Mesenchymal stem cell (in vitro differentiated cells and primary cell): ENCODE results near the gene IL1R2.

Experiments
- DNase-seq: peaks from one replicate; pipeline ENCODE4 v3.0.0-alpha.2; 2013
- H2AFZ ChIP-seq: one replicate; pipeline ENCODE4 v1.6.1; 2013; ENCODE audit warnings: low read depth, mild to moderate bottlenecking, control low read depth, inconsistent platforms, low read length, moderate library complexity
- H2AK5ac ChIP-seq: 2 replicates; pipeline ENCODE4 v1.6.1; 2013; ENCODE audit warnings: low read length, moderate library complexity, mild to moderate bottlenecking, inconsistent platforms; ENCODE audit not compliant: severe bottlenecking
- H2BK120ac ChIP-seq: one replicate; pipeline ENCODE4 v1.6.1; 2013; ENCODE audit warnings: low read depth, mild to moderate bottlenecking, inconsistent platforms, low read length, moderate library complexity
- H2BK12ac ChIP-seq, 2 experiments: one replicate each; pipeline ENCODE4 v1.6.1; 2013; ENCODE audit warnings: inconsistent platforms in 2 of 2, low read length in 2 of 2, mild to moderate bottlenecking in 2 of 2, moderate library complexity in 2 of 2, control low read depth in 1 of 2
- H2BK15ac ChIP-seq: one replicate; pipeline ENCODE4 v1.6.1; 2013; ENCODE audit warnings: mild to moderate bottlenecking, low read depth, inconsistent platforms; ENCODE audit not compliant: poor library complexity, severe bottlenecking
- H2BK5ac ChIP-seq: 2 replicates; pipeline ENCODE4 v1.6.1; 2013; ENCODE audit warnings: low read depth, mild to moderate bottlenecking, low read length, control low read depth, inconsistent platforms; ENCODE audit not compliant: poor library complexity, severe bottlenecking
- H3K14ac ChIP-seq, 2 experiments: one replicate each; pipeline ENCODE4 v1.6.1; 2013; ENCODE audit warnings: inconsistent platforms in 2 of 2, low read length in 2 of 2, control low read depth in 1 of 2, mild to moderate bottlenecking in 1 of 2, moderate library complexity in 1 of 2
- H3K18ac ChIP-seq, 2 experiments: one replicate each; pipeline ENCODE4 v1.6.1; 2013; ENCODE audit warnings: inconsistent platforms in 2 of 2, low read length in 2 of 2, control low read depth in 1 of 2, low read depth in 1 of 2, mild to moderate bottlenecking in 1 of 2
- H3K23ac ChIP-seq, 2 experiments: one replicate each; pipeline ENCODE4 v1.6.1; 2013; ENCODE audit warnings: inconsistent platforms in 2 of 2, low read length in 2 of 2, mild to moderate bottlenecking in 2 of 2, moderate library complexity in 2 of 2, control low read depth in 1 of 2
- H3K27ac ChIP-seq: 2 replicates; pipeline ENCODE4 v1.5.1; 2013; ENCODE audit warnings: mild to moderate bottlenecking, moderate library complexity, low read length, control low read depth, inconsistent platforms; ENCODE audit not compliant: poor library complexity, severe bottlenecking
- H3K27me3 ChIP-seq, 2 experiments: 2 replicates each; pipeline versions ENCODE4 v1.6.1 to v1.7.0; 2013; ENCODE audit warnings: low read length in 2 of 2, mild to moderate bottlenecking in 2 of 2, moderate library complexity in 2 of 2, control low read depth in 1 of 2, inconsistent platforms in 1 of 2; ENCODE audit not compliant: control insufficient read depth in 1 of 2, insufficient read depth in 1 of 2
- H3K36me3 ChIP-seq, 2 experiments: 2 replicates each; pipeline versions ENCODE4 v1.6.1 to v1.7.0; 2013; ENCODE audit warnings: low read length in 2 of 2, control low read depth in 1 of 2, inconsistent platforms in 1 of 2, low read depth in 1 of 2, mild to moderate bottlenecking in 1 of 2; ENCODE audit not compliant: insufficient read depth in 2 of 2, control insufficient read depth in 1 of 2
- H3K4ac ChIP-seq, 2 experiments: one replicate each; pipeline ENCODE4 v1.6.1; 2013; ENCODE audit warnings: inconsistent platforms in 2 of 2, low read length in 2 of 2, mild to moderate bottlenecking in 2 of 2, moderate library complexity in 2 of 2, control low read depth in 1 of 2, low read depth in 1 of 2
- H3K4me1 ChIP-seq: 2 replicates; pipeline ENCODE4 v1.6.1; 2013; ENCODE audit warnings: low read depth, low read length, control low read depth; ENCODE audit not compliant: control insufficient read depth, insufficient read depth
- H3K4me2 ChIP-seq: 2 replicates; pipeline ENCODE4 v1.6.1; 2013; ENCODE audit warnings: low read length, mild to moderate bottlenecking, inconsistent platforms; ENCODE audit not compliant: poor library complexity, severe bottlenecking
- H3K4me3 ChIP-seq, 2 experiments: 2 replicates each; pipeline versions ENCODE4 v1.5.1 to v1.7.0; 2013; ENCODE audit warnings: low read length in 2 of 2, mild to moderate bottlenecking in 2 of 2, control low read depth in 1 of 2, low read depth in 1 of 2; ENCODE audit not compliant: insufficient read depth in 1 of 2
- H3K79me1 ChIP-seq: replicated peaks from 2 replicates; pipeline ENCODE4 v1.6.1; 2013; ENCODE audit warnings: mild to moderate bottlenecking, control low read depth, low read length, inconsistent platforms; ENCODE audit not compliant: poor library complexity, severe bottlenecking
- H3K9ac ChIP-seq: 2 replicates; pipeline ENCODE4 v1.7.0; 2013; ENCODE audit warnings: mild to moderate bottlenecking, low read length, moderate library complexity
- H3K9me3 ChIP-seq: 2 replicates; pipeline ENCODE4 v1.7.0; 2013; ENCODE audit warnings: mild to moderate bottlenecking, low read length; ENCODE audit not compliant: control insufficient read depth
- H4K8ac ChIP-seq: one replicate; pipeline ENCODE4 v1.6.1; 2013; ENCODE audit warnings: inconsistent platforms, mild to moderate bottlenecking, low read length, moderate library complexity
- H4K91ac ChIP-seq: one replicate; pipeline ENCODE4 v1.6.1; 2013; ENCODE audit warnings: mild to moderate bottlenecking, low read length, inconsistent platforms
- WGBS: methylation state at CpG from one replicate; pipeline ENCODE4 v1.1.7; 2013; ENCODE audit warnings: mixed read lengths; 5-methylcytosine and 5-hydroxymethylcytosine counted together

IL1R2 gene

GRCh38 chr2:102057502-102058292 is 65.9 kb downstream of the IL1R2 start:
- 83% methylated on average over 13 of the region's 14 CpGs for WGBS
- no peak overlapping the region for H2AK5ac ChIP-seq

GRCh38 chr2:102058293-102058833 is 66.6 kb downstream of the IL1R2 start:
- Histone ChIP-seq H3K27me3 (no peaks in the 10 kb centered on the region), H3K23ac (no peak overlapping the region), H4K91ac (peak overlapping the region; percentile 97), H3K4me3 (no peak overlapping the region), H2BK12ac (peak overlapping the region; percentile 96 to 100), H2BK15ac (peak overlapping the region; percentile 26), H3K9ac (no peak overlapping the region), H3K18ac (peak overlapping the region; percentile 90 to 92), H3K4me1 (peaks cover 5% of the 10 kb centered on the region), H3K36me3 (no peaks in the 10 kb centered on the region), H3K4me2 (no peak overlapping the region), H2BK5ac (no peak overlapping the region), H3K4ac (peak overlapping the region; percentile 85 to 95), H2AK5ac (no peak overlapping the region), H2AFZ (no peak overlapping the region), H4K8ac (peak overlapping the region; percentile 90), H3K27ac (no peak overlapping the region), H3K14ac (peak overlapping the region in 1 of 2 experiments; percentile 69), H3K79me1 (no peaks in the 10 kb centered on the region), H2BK120ac (peak overlapping the region; percentile 87), H3K9me3 (no peaks in the 10 kb centered on the region)
- WGBS, result 95% methylated on average over 4 of the region's 8 CpGs
- DNase-seq, result no peak

More at GRCh38 chr2:102057502-102058292, 65.9 kb downstream of the IL1R2 start:
- peaks cover 3% of the 10 kb centered on the region for H3K4me1 ChIP-seq
- H4K91ac ChIP-seq, result peak overlapping the region; percentile 97
- H3K4me2 ChIP-seq, result no peak overlapping the region
- peak overlapping the region; percentile 96 to 100 for H2BK12ac ChIP-seq
- DNase-seq, result no peak
- H3K14ac ChIP-seq, result no peak overlapping the region
- H3K27me3 ChIP-seq, result no peaks in the 10 kb centered on the region
- peak overlapping the region; percentile 87 for H2BK120ac ChIP-seq
- no peaks in the 10 kb centered on the region for H3K36me3 ChIP-seq
- no peak overlapping the region for H3K27ac ChIP-seq
- H3K9me3 ChIP-seq, result no peaks in the 10 kb centered on the region
- no peak overlapping the region for H3K9ac ChIP-seq
- H2BK5ac ChIP-seq, result no peak overlapping the region
- H4K8ac ChIP-seq, result peak overlapping the region; percentile 90
- peak overlapping the region; percentile 90 to 92 for H3K18ac ChIP-seq
- no peak overlapping the region for H3K4me3 ChIP-seq
- H2AFZ ChIP-seq, result no peak overlapping the region
- H2BK15ac ChIP-seq, result peak overlapping the region; percentile 90
- no peaks in the 10 kb centered on the region for H3K79me1 ChIP-seq
- peak overlapping the region; percentile 85 to 95 for H3K4ac ChIP-seq
- no peak overlapping the region for H3K23ac ChIP-seq

DNA sequence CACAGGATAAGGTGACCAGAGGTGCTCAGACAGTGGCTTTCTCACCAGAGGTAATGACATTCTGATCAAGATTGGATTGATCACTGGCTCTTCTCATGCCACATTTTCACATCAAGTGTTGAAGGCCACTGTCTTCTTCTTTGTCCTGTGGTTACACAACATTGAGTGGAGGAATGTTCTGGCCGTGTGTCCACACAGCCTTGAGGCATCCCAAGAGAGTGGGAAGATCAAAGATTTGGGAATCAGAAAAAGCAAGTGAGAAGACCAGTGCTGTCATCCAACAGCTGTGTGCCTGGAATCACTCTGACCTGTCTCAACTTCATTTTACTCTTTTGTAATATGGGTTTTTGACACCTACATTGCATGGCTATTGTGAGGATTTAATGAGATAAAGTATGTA is 67.4 kb downstream of the IL1R2 start:
- peaks cover 12% of the 10 kb centered on the region for H3K4me1 ChIP-seq
- 71% methylated on average over 1 of the region's 1 CpG for WGBS
- H2BK120ac ChIP-seq, result no peak overlapping the region
- no peak overlapping the region for H4K91ac ChIP-seq
- no peaks in the 10 kb centered on the region for H3K36me3 ChIP-seq
- H2BK15ac ChIP-seq, result no peak overlapping the region
- no peak overlapping the region for H2BK5ac ChIP-seq
- no peak overlapping the region for H3K27ac ChIP-seq
- H3K27me3 ChIP-seq, result no peaks in the 10 kb centered on the region
- DNase-seq, result no peak
- no peaks in the 10 kb centered on the region for H3K9me3 ChIP-seq
- peak overlapping the region; percentile 74 to 88 for H3K18ac ChIP-seq
- H3K14ac ChIP-seq, result peak overlapping the region in 1 of 2 experiments; percentile 19
- peak overlapping the region; percentile 77 to 90 for H3K4ac ChIP-seq
- H3K9ac ChIP-seq, result no peak overlapping the region
- H3K23ac ChIP-seq, result peak overlapping the region in 1 of 2 experiments; percentile 41
- no peak overlapping the region for H2AFZ ChIP-seq
- H3K79me1 ChIP-seq, result no peaks in the 10 kb centered on the region
- H3K4me2 ChIP-seq, result no peak overlapping the region
- H2AK5ac ChIP-seq, result no peak overlapping the region
- H3K4me3 ChIP-seq, result no peak overlapping the region
- H4K8ac ChIP-seq, result peak overlapping the region; percentile 76
- H2BK12ac ChIP-seq, result peak overlapping the region; percentile 81 to 98

DNA sequence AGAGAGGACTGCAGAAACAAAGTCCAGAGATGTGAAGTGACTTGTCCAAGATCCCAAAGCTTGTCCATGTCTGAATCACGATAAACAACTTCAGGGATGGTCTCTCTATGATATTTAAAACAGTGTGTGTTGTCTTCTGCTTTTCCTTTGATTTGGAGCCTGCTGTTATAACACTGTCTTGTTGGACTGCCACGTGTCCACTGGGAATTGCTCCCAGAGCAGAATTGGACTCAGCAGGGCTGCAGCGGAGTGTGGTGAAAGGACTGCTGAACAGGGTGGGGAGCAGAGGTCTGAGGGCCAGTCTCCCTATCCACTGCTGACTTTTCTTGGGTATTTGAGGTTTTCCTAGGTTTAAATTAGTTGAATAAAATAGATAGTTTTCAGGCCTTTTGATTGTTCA is 68.3 kb downstream of the IL1R2 start:
- H4K91ac ChIP-seq, result peak overlapping the region; percentile 59
- H2BK12ac ChIP-seq, result peak overlapping the region; percentile 90 to 99
- H3K9ac ChIP-seq, result no peak overlapping the region
- H3K27me3 ChIP-seq, result no peaks in the 10 kb centered on the region
- peak overlapping the region; percentile 82 to 86 for H3K18ac ChIP-seq
- H2BK15ac ChIP-seq, result peak overlapping the region; percentile 55
- H2AK5ac ChIP-seq, result no peak overlapping the region
- H3K27ac ChIP-seq, result no peak overlapping the region
- H3K23ac ChIP-seq, result no peak overlapping the region
- H3K4me2 ChIP-seq, result no peak overlapping the region
- H3K4me1 ChIP-seq, result peaks cover 16% of the 10 kb centered on the region
- H3K14ac ChIP-seq, result no peak overlapping the region
- no peaks in the 10 kb centered on the region for H3K9me3 ChIP-seq
- no peak for DNase-seq
- no peaks in the 10 kb centered on the region for H3K36me3 ChIP-seq
- H2BK5ac ChIP-seq, result no peak overlapping the region
- no peak overlapping the region for H4K8ac ChIP-seq
- H3K4ac ChIP-seq, result peak overlapping the region; percentile 89 to 90
- H2BK120ac ChIP-seq, result peak overlapping the region; percentile 69
- WGBS, result 94% methylated on average over 3 of the region's 3 CpGs
- no peak overlapping the region for H2AFZ ChIP-seq
- H3K4me3 ChIP-seq, result no peak overlapping the region
- H3K79me1 ChIP-seq, result no peaks in the 10 kb centered on the region
